GM12878 (cell line): ENCODE measurements around the gene AKAP13. TPM values are rescaled to one million over a fixed set of nuclear protein-coding genes. Genes with fewer than 3 reads are reported as not detected.

Experiments used
- BACH1 ChIP-seq: fragments of 450-650 bp; IDR thresholded peaks from 2 replicates; pipeline ENCODE4 v1.6.1; 2017; ENCODE audit warnings: mild to moderate bottlenecking, borderline replicate concordance
- CBFB ChIP-seq: IDR thresholded peaks from 2 replicates; pipeline ENCODE4 v1.6.1; 2016; ENCODE audit warnings: antibody characterized with exemption, low read depth
- CBX5 ChIP-seq: sonication (generic); IDR thresholded peaks from 2 replicates; pipeline ENCODE4 v1.6.1; 2016; ENCODE audit warnings: low read depth, moderate library complexity, mild to moderate bottlenecking, inconsistent platforms
- DPF2 ChIP-seq: fragments of 450-650 bp; IDR thresholded peaks from 2 replicates; pipeline ENCODE4 v1.6.1; 2017; ENCODE audit warnings: mild to moderate bottlenecking
- EED ChIP-seq: sonication (generic); IDR thresholded peaks from 2 replicates; pipeline ENCODE4 v1.6.1; 2016; ENCODE audit warnings: antibody characterized with exemption, low read depth
- FOXK2 ChIP-seq: fragments of 450-650 bp; IDR thresholded peaks from 2 replicates; pipeline ENCODE4 v1.6.1; 2017; ENCODE audit warnings: mild to moderate bottlenecking, moderate library complexity
- GABPA ChIP-seq: IDR thresholded peaks from 2 replicates; pipeline ENCODE4 v1.6.1; 2014; ENCODE audit warnings: antibody characterized with exemption, low read depth, mild to moderate bottlenecking, inconsistent platforms
- JUNB ChIP-seq: IDR thresholded peaks from 2 replicates; pipeline ENCODE4 v1.6.1; 2016; ENCODE audit warnings: antibody characterized with exemption, mild to moderate bottlenecking
- LARP7 ChIP-seq: fragments of 450-650 bp; IDR thresholded peaks from 2 replicates; pipeline ENCODE4 v1.6.1; 2017; ENCODE audit warnings: mild to moderate bottlenecking
- MEF2A ChIP-seq: IDR thresholded peaks from 2 replicates; pipeline ENCODE4 v1.6.1; 2011; ENCODE audit warnings: low read depth, mild to moderate bottlenecking, low read length, moderate library complexity; ENCODE audit not compliant: insufficient read depth
- MEF2B ChIP-seq: fragments of 450-650 bp; IDR thresholded peaks from 2 replicates; pipeline ENCODE4 v1.6.1; 2018; ENCODE audit warnings: mild to moderate bottlenecking, moderate library complexity; ENCODE audit not compliant: partially characterized antibody, poor library complexity, severe bottlenecking
- MYB ChIP-seq: fragments of 150-350 bp; IDR thresholded peaks from 2 replicates; pipeline ENCODE4 v1.6.1; 2014; ENCODE audit warnings: mild to moderate bottlenecking, low read depth, low read length, borderline replicate concordance
- NFIC ChIP-seq: IDR thresholded peaks from 2 replicates; pipeline ENCODE4 v1.6.1; 2012; ENCODE audit warnings: low read depth, mild to moderate bottlenecking, inconsistent platforms, low read length, moderate library complexity
- NR2C2 ChIP-seq: IDR thresholded peaks from 2 replicates; pipeline ENCODE4 v1.6.1; 2011; ENCODE audit warnings: borderline replicate concordance, low read depth; ENCODE audit not compliant: control insufficient read depth, insufficient read length
- NR2F1 ChIP-seq: fragments of 450-650 bp; conservative IDR thresholded peaks from 2 replicates; pipeline ENCODE4 v1.6.1; 2017; ENCODE audit warnings: mild to moderate bottlenecking
- NRF1 ChIP-seq: conservative IDR thresholded peaks from 2 replicates; pipeline ENCODE4 v1.6.1; 2011; ENCODE audit warnings: mild to moderate bottlenecking, low read depth, low read length, improper control_type of control experiment
- RAD21 ChIP-seq: IDR thresholded peaks from 2 replicates; pipeline ENCODE4 v1.6.1; 2011; ENCODE audit warnings: mild to moderate bottlenecking, low read depth, low read length, moderate library complexity; ENCODE audit not compliant: insufficient read depth
- RAD51 ChIP-seq: fragments of 450-650 bp; IDR thresholded peaks from 2 replicates; pipeline ENCODE4 v1.6.1; 2016; ENCODE audit warnings: moderate library complexity, mild to moderate bottlenecking, inconsistent platforms
- RBBP5 ChIP-seq: fragments of 200-600 bp; sonication (generic); conservative IDR thresholded peaks from 2 replicates; pipeline ENCODE4 v1.6.1; 2016
- SREBF1 ChIP-seq: IDR thresholded peaks from 2 replicates; pipeline ENCODE4 v1.6.1; 2012; ENCODE audit warnings: mild to moderate bottlenecking, low read length
- SREBF2 ChIP-seq: IDR thresholded peaks from 2 replicates; pipeline ENCODE4 v1.6.1; 2012; ENCODE audit warnings: mild to moderate bottlenecking, low read length
- TBL1XR1 ChIP-seq: IDR thresholded peaks from 2 replicates; pipeline ENCODE4 v1.6.1; 2012; ENCODE audit warnings: low read depth, low read length, improper control_type of control experiment
- ZZZ3 ChIP-seq: IDR thresholded peaks from 2 replicates; pipeline ENCODE4 v1.6.1; 2011; ENCODE audit warnings: low read depth; ENCODE audit not compliant: control insufficient read depth, insufficient read length
- polyA plus RNA-seq, 11 experiments: library from polyadenylated mRNA; depleted of rRNA in 4 of 11; unstranded in 6 of 11; stranded (reverse) in 5 of 11; fragments of >200 nt; fragmentation: Nextera tagmentation in 4 of 11; fragmentation: Illumina TruSeq in 1 of 11; extraction: Ambion mirVana in 4 of 11; extraction: Trizol in 1 of 11; gene quantifications; 1 replicate in 1 of 11; 2 replicates in 10 of 11; pipeline versions ENCODE4 v1.2.1 to v1.2.3, GENCODE V29; 2011 to 2016; ENCODE audit warnings: inconsistent platforms in 2 of 11, missing spikeins in 2 of 11, low read depth in 1 of 11
- total RNA-seq, 4 experiments: library from RNA; depleted of rRNA in 3 of 4; stranded (reverse); fragments of >200 nt in 3 of 4; fragmentation: Illumina TruSeq in 1 of 4; extraction: Trizol in 1 of 4; gene quantifications; 2 replicates each; pipeline versions ENCODE4 v1.2.1 to v1.2.3, GENCODE V29; 2013 to 2021
- TF ChIP-seq, protein P1 (sequence below): IDR thresholded peaks from 2 replicates; pipeline ENCODE4 v1.6.1; 2012; ENCODE audit warnings: low read depth, low read length, improper control_type of control experiment
- TF ChIP-seq, protein P2 (sequence below): fragments of 450-650 bp; IDR thresholded peaks from 2 replicates; pipeline ENCODE4 v1.6.1; 2017; ENCODE audit warnings: antibody characterized with exemption, mild to moderate bottlenecking, moderate library complexity
- TF ChIP-seq, protein P3 (sequence below): fragments of 150-350 bp; IDR thresholded peaks from 2 replicates; pipeline ENCODE4 v1.6.1; 2014; ENCODE audit warnings: mild to moderate bottlenecking, low read depth, low read length
- TF ChIP-seq, protein P4 (sequence below): IDR thresholded peaks from 2 replicates; pipeline ENCODE4 v1.6.1; 2011; ENCODE audit warnings: mild to moderate bottlenecking, low read depth, low read length, moderate library complexity; ENCODE audit not compliant: insufficient replicate concordance

The AKAP13 gene
- total and polyA plus RNA-seq, 10 of the 15 experiments (the other 5 are each of a cell fraction or from before 2014, with no cell fraction given), result 14.4 to 74.9 (median 55.1) TPM

DNA sequence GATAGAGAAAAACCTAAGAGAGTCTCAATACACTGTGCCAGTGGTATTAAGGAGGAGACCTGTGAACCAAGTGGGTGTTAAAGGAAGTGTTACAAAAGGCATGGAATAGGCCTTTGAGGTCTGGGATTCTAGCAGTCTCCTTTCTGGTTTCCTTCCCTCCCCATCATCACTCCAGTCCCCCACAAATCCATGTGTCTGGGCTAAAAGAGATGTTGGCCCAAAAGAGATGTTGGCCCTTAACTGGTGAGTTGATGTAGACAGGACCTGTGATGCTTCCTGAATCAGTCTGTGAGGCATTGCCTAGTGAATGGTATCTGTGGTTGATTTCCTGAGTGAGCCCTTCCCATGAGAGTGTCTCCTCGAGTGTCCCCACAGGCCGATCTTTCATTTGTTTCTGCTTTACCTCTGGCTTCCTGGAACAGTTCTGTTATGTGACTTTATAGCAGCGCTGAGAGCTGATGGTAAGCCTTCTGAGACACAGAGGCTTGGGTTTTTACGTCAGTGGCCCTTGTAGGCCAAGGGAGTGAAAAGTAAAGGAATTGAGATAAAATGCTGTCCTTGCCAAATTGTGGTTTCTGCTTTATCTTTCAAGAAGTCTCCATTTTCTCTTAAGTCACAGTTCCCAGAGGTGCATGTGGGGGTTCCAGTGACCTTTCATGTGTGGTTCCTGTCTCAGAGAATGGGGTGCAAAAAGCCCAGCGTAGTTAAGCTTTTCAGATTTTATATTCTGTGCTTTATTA is 326.5 kb downstream of the AKAP13 start (continued):
- TF ChIP-seq, protein P1, sequence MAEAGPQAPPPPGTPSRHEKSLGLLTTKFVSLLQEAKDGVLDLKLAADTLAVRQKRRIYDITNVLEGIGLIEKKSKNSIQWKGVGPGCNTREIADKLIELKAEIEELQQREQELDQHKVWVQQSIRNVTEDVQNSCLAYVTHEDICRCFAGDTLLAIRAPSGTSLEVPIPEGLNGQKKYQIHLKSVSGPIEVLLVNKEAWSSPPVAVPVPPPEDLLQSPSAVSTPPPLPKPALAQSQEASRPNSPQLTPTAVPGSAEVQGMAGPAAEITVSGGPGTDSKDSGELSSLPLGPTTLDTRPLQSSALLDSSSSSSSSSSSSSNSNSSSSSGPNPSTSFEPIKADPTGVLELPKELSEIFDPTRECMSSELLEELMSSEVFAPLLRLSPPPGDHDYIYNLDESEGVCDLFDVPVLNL, result no peak
- TF ChIP-seq NFIC, result peak; percentile 79
- TF ChIP-seq, protein P2, sequence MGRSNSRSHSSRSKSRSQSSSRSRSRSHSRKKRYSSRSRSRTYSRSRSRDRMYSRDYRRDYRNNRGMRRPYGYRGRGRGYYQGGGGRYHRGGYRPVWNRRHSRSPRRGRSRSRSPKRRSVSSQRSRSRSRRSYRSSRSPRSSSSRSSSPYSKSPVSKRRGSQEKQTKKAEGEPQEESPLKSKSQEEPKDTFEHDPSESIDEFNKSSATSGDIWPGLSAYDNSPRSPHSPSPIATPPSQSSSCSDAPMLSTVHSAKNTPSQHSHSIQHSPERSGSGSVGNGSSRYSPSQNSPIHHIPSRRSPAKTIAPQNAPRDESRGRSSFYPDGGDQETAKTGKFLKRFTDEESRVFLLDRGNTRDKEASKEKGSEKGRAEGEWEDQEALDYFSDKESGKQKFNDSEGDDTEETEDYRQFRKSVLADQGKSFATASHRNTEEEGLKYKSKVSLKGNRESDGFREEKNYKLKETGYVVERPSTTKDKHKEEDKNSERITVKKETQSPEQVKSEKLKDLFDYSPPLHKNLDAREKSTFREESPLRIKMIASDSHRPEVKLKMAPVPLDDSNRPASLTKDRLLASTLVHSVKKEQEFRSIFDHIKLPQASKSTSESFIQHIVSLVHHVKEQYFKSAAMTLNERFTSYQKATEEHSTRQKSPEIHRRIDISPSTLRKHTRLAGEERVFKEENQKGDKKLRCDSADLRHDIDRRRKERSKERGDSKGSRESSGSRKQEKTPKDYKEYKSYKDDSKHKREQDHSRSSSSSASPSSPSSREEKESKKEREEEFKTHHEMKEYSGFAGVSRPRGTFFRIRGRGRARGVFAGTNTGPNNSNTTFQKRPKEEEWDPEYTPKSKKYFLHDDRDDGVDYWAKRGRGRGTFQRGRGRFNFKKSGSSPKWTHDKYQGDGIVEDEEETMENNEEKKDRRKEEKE, result no peak
- TF ChIP-seq SREBF1, result no peak; the same call in 1 of the 2 replicates
- peak; percentile 70 for TF ChIP-seq CBFB
- TF ChIP-seq CBX5, result no peak
- no peak for TF ChIP-seq NRF1
- TF ChIP-seq, protein P3, sequence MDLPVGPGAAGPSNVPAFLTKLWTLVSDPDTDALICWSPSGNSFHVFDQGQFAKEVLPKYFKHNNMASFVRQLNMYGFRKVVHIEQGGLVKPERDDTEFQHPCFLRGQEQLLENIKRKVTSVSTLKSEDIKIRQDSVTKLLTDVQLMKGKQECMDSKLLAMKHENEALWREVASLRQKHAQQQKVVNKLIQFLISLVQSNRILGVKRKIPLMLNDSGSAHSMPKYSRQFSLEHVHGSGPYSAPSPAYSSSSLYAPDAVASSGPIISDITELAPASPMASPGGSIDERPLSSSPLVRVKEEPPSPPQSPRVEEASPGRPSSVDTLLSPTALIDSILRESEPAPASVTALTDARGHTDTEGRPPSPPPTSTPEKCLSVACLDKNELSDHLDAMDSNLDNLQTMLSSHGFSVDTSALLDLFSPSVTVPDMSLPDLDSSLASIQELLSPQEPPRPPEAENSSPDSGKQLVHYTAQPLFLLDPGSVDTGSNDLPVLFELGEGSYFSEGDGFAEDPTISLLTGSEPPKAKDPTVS, result no peak
- TF ChIP-seq EED, result peak; percentile 79
- TF ChIP-seq RAD51, result no peak
- TF ChIP-seq, protein P4, sequence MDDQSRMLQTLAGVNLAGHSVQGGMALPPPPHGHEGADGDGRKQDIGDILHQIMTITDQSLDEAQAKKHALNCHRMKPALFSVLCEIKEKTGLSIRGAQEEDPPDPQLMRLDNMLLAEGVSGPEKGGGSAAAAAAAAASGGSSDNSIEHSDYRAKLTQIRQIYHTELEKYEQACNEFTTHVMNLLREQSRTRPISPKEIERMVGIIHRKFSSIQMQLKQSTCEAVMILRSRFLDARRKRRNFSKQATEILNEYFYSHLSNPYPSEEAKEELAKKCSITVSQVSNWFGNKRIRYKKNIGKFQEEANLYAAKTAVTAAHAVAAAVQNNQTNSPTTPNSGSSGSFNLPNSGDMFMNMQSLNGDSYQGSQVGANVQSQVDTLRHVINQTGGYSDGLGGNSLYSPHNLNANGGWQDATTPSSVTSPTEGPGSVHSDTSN, result no peak
- no peak for TF ChIP-seq BACH1
- TF ChIP-seq MEF2B, result peak; percentile 89
- TF ChIP-seq RBBP5, result no peak
- TF ChIP-seq TBL1XR1, result no peak
- TF ChIP-seq DPF2, result no peak; the same call in 1 of the 2 replicates
- peak; percentile 27; the same call in 1 of the 2 replicates for TF ChIP-seq JUNB
- no peak for TF ChIP-seq FOXK2
- TF ChIP-seq LARP7, result no peak
- no peak for TF ChIP-seq SREBF2
- no peak for TF ChIP-seq NR2C2
- no peak for TF ChIP-seq RAD21
- TF ChIP-seq MEF2A, result no peak
- no peak for TF ChIP-seq ZZZ3
- TF ChIP-seq GABPA, result no peak
- TF ChIP-seq NR2F1, result peak; percentile 31
- no peak for TF ChIP-seq MYB
